Cardiac fibroblast (primary cell): ENCODE results near the gene IL16.

Experiments
- DNase-seq, 2 donors: peaks; one replicate each; pipeline versions ENCODE4 v3.0.0 to v3.0.0-alpha.2; 2010; ENCODE audit warnings: low read depth in 2 of 2
- H3K4me3 ChIP-seq, 2 donors: replicated peaks in 1 of 2; 1 replicate in 1 of 2; 2 replicates in 1 of 2; pipeline ENCODE4 v1.5.1; 2011; ENCODE audit warnings: low read depth in 2 of 2, low read length in 2 of 2, mild to moderate bottlenecking in 2 of 2, moderate library complexity in 1 of 2
- TF ChIP-seq, protein P1 (sequence below): IDR thresholded peaks from one replicate; pipeline ENCODE4 v1.5.1; 2011; ENCODE audit warnings: low read depth, mild to moderate bottlenecking, low read length, inconsistent platforms

IL16 gene

DNA sequence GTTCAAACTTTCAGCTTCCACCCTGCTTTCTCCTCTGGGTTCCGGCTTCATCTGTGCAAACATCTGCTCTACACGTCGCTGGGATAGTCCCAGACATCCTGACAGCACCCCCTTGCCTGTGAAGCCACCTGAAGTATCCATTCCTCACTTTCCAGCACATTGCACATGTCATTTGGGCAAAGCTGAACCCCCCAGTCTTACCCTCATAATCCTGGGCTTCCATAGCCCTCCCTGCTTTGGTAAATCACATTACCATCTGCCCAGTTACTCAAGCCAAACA, 84.7 kb downstream of the IL16 start:
- TF ChIP-seq, protein P1, sequence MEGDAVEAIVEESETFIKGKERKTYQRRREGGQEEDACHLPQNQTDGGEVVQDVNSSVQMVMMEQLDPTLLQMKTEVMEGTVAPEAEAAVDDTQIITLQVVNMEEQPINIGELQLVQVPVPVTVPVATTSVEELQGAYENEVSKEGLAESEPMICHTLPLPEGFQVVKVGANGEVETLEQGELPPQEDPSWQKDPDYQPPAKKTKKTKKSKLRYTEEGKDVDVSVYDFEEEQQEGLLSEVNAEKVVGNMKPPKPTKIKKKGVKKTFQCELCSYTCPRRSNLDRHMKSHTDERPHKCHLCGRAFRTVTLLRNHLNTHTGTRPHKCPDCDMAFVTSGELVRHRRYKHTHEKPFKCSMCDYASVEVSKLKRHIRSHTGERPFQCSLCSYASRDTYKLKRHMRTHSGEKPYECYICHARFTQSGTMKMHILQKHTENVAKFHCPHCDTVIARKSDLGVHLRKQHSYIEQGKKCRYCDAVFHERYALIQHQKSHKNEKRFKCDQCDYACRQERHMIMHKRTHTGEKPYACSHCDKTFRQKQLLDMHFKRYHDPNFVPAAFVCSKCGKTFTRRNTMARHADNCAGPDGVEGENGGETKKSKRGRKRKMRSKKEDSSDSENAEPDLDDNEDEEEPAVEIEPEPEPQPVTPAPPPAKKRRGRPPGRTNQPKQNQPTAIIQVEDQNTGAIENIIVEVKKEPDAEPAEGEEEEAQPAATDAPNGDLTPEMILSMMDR = no peak
- no peak overlapping the region for H3K4me3 ChIP-seq
- no peak for DNase-seq

DNA sequence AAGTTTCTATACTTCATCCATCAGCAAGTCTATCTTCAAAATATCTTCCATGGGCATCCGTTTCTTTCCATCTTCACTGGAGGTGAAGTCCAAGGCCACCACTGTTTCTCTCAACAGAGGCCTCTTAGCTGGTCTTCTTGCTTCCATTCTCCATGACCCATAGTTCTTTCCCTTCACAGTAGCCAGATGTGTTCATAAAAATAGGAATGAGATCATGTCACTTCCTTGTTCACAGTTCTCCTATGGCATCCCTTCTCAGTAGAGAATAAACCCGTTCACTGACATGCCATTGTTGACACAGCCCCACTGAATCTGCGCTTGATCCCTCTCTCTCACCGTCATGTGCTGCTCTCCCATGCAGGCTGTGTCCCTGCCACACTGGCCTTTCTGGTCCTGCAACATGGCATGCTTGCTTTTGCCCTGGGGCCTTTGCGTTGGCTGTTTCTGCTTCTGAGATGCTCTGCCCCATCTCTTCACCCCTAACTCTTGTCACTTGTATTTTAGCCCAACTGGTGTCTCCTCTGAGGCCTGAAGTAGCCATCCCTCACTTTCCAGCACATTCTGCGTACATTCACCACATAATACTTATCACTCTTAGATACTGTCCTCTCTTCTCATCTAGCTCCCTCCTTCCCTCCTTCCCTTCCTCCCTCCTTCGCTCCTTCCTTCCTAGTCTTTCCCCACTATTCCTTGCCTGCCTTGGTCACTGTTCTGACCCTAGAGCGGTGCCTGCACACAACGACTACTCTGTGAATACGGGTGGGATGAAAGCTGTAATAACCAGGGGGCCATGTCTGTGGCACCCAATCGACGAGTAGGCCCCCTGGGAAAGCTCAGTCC, 85.3 kb downstream of the IL16 start:
- DNase-seq = no peak
- no peak overlapping the region for H3K4me3 ChIP-seq
- TF ChIP-seq, protein P1 = no peak

DNA sequence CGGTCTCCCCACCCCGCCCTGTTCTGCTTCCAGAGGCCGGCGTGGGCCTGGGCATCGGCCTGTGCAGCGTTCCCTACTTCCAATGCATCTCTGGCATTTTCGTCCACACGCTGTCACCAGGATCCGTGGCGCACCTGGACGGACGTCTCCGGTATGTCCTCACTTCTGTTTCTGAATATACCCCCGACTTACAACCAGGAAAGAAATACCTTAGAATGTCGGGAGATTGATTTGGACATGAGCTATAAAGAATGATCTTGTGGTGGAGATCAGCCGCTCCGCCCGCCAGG, 85.9 kb downstream of the IL16 start:
- TF ChIP-seq, protein P1 = no peak
- H3K4me3 ChIP-seq = no peak overlapping the region
- no peak for DNase-seq

DNA sequence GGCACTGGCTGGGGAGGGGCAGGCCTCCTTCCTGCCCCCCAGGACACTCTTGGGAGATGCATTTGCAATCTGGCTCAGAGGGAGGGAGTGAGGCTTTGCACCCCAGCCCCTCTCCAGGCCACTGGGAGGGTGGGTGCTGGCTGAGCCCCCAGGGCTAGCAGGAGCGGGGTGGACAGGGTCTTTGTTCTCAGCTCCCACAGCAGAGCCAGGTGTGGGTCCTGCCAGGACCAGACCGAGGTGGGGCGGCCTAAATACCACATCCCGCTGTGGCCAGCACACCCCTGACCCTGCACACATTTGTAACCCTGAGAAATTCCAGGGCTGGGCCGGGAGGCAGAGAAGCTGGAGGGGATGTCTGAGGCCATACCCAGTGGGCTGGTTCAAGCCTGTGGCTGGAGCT, 86.2 kb downstream of the IL16 start:
- DNase-seq = no peak
- no peak overlapping the region for H3K4me3 ChIP-seq
- TF ChIP-seq, protein P1 = no peak

DNA sequence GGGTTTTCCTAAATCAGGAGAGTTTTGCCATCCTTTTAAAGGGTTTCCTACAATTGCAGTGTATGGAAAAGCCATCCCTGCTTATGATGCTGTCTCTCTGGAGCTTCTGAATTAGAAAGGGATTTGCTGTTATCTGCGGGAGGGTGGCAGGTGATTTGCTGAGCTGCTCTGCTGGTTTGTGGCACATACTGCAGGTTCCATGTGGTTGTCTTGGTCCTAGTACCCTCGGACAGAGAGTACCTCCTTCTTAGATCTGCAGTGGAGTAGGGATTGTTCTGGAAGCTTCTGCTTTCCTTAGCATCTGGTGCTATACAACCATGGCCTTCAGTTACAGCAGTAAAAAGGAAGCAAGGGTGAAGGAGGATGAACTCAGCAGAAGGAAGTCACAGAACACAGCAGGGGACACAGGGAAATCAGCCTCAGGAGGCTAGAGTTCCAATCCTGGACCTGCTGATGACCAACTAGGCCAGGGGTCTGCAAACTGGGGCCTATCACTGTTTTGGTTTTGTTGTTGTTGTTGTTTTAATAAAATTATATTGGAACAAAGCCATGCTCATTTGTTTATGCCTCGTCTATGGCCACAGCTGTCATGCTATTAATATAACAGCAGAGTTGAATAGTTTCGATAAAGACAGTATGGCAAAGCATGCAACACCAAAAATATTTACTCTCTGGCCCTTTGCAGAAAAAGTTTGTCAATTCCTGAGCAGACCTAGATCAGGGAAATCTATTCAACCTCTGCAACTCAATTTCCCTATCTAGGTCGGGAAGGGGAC, 87.8 kb downstream of the IL16 start:
- TF ChIP-seq, protein P1 = no peak

DNA sequence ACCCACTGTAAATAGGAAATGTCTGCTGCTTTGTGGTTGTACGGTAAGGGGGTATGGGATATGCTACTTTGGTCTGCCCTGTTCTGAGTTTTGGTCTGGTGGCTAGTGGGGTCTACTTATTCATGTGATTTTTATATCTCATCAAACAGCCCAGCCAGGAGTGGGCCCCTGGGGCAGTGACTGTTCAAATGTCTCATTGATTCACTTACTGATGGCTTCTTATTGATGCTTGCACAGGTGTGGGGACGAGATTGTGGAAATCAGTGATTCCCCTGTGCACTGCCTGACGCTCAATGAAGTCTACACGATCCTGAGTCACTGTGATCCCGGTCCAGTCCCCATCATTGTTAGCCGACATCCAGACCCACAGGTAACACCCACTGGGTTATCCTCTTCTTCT, 88.8 kb downstream of the IL16 start:
- TF ChIP-seq, protein P1 = no peak
- no peak overlapping the region for H3K4me3 ChIP-seq
- no peak for DNase-seq

More for the DNA sequence above, 87.8 kb downstream of the IL16 start:
- H3K4me3 ChIP-seq = no peak overlapping the region
- no peak for DNase-seq
